HepG2 (cell line): ENCODE data around the gene ORM1. TPM values are rescaled to one million over a fixed set of nuclear protein-coding genes. Genes with fewer than 3 reads are reported as not detected.

Experiments used
- ATAC-seq: fragments of 200-7000 bp; cut with Tn5 transposase; 3 replicates; pipeline ENCODE4 v1.9.1; 2020; ENCODE audit warnings: mild to moderate bottlenecking, moderate library complexity
- BruUV-seq: library from RNA; stranded (reverse); fragments of 400-500 nt; replicated peaks from 2 replicates; lab custom pipeline; 2021; lab: Mats Ljungman, UMichigan
- CTCF ChIA-PET: fragments of 300-600 bp; formaldehyde crosslinking; extraction: SDS; loops from one replicate; lab custom pipeline; 2021; ENCODE audit warnings: low total read pairs, inconsistent platforms, low intra/inter-chr PET ratio; lab: Yijun Ruan, JAX
- POLR2A ChIA-PET: fragments of 350-600 bp; sonication (Branson Sonifier 250); formaldehyde crosslinking; loops from one replicate; lab custom pipeline; 2020; ENCODE audit warnings: antibody characterized with exemption, inconsistent platforms; lab: Yijun Ruan, JAX
- DNase-seq: peaks from one replicate; pipeline ENCODE4 v3.0.0-alpha.2; 2015; ENCODE audit warnings: low spot score
- FAIRE-seq: peaks from 3 replicates; lab custom pipeline; 2011; peaks lifted over from hg19 to GRCh38; lab: Jason Lieb, UNC
- H2AFZ ChIP-seq: one replicate; pipeline ENCODE4 v1.6.1; 2011; ENCODE audit warnings: low read length, inconsistent platforms
- H3K27ac ChIP-seq: fragments of 300-600 bp; 3 replicates; pipeline ENCODE4 v1.8.0; 2011; ENCODE audit warnings: mixed run types, mild to moderate bottlenecking, mixed read lengths, low read length, inconsistent platforms; ENCODE audit not compliant: insufficient read depth; ENCODE audit errors: extremely low read length
- H3K27me3 ChIP-seq, 2 experiments: fragments of 200-600 bp in 1 of 2; 2 replicates in 1 of 2; 3 replicates in 1 of 2; pipeline versions ENCODE4 v1.6.0 to v1.8.0; 2011; ENCODE audit warnings: low read length in 2 of 2, mild to moderate bottlenecking in 2 of 2, moderate library complexity in 2 of 2, inconsistent platforms in 1 of 2; ENCODE audit not compliant: insufficient read depth in 2 of 2, control insufficient read depth in 1 of 2
- H3K36me3 ChIP-seq, 2 experiments: fragments of 200-600 bp in 1 of 2; replicated peaks in 1 of 2; 2 replicates in 1 of 2; 3 replicates in 1 of 2; pipeline versions ENCODE4 v1.5.1 to v1.8.0; 2011; ENCODE audit warnings: low read length in 2 of 2, inconsistent platforms in 1 of 2; ENCODE audit not compliant: insufficient read depth in 2 of 2, control insufficient read depth in 1 of 2
- H3K4me1 ChIP-seq: 2 replicates; pipeline ENCODE4 v1.5.1; 2012; ENCODE audit warnings: low read length, inconsistent platforms; ENCODE audit not compliant: insufficient read depth
- H3K4me2 ChIP-seq: 2 replicates; pipeline ENCODE4 v1.6.0; 2011; ENCODE audit warnings: low read depth, low read length, inconsistent platforms
- H3K4me3 ChIP-seq, 3 experiments: fragments of 200-600 bp in 1 of 3; sonication (generic), shearing (Covaris generic) in 1 of 3; replicated peaks in 1 of 3; 2 replicates each; pipeline ENCODE4 v1.5.1; 2011 to 2016; ENCODE audit warnings: low read length in 3 of 3, inconsistent platforms in 2 of 3, low read depth in 2 of 3, mild to moderate bottlenecking in 2 of 3, control low read depth in 1 of 3, mixed read lengths in 1 of 3; ENCODE audit not compliant: insufficient read depth in 1 of 3
- H3K79me2 ChIP-seq: one replicate; pipeline ENCODE4 v1.6.1; 2011; ENCODE audit warnings: low read length, inconsistent platforms; ENCODE audit not compliant: insufficient read depth
- H3K9ac ChIP-seq: 2 replicates; pipeline ENCODE4 v1.6.0; 2011; ENCODE audit warnings: mild to moderate bottlenecking, low read depth, low read length, inconsistent platforms; ENCODE audit not compliant: insufficient read depth
- H3K9me3 ChIP-seq: 2 replicates; pipeline ENCODE4 v1.5.1; 2012; ENCODE audit warnings: mild to moderate bottlenecking, low read length
- H4K20me1 ChIP-seq: 2 replicates; pipeline ENCODE4 v1.6.0; 2011; ENCODE audit warnings: inconsistent platforms, mild to moderate bottlenecking, low read length, moderate library complexity; ENCODE audit not compliant: insufficient read depth
- SP5 ChIP-seq: IDR thresholded peaks from 2 replicates; pipeline ENCODE4 v1.6.1; 2016; ENCODE audit warnings: low read depth, borderline replicate concordance
- ZNF333 ChIP-seq: sonication (generic); formaldehyde crosslinking; IDR thresholded peaks from 2 replicates; pipeline ENCODE4 v1.4.0; 2020; ENCODE audit warnings: mild to moderate bottlenecking, missing genetic modification reagents, borderline replicate concordance
- ZSCAN12 ChIP-seq: sonication (generic); formaldehyde crosslinking; IDR thresholded peaks from 2 replicates; pipeline ENCODE4 v1.9.0; 2021; ENCODE audit warnings: mild to moderate bottlenecking, missing genetic modification reagents
- WGBS: methylation state at CpG from one replicate; pipeline ENCODE4 v1.1.6; 2017; ENCODE audit warnings: low lambda C conversion rate; 5-methylcytosine and 5-hydroxymethylcytosine counted together
- in situ Hi-C: cut with HindIII; loops from 2 replicates; pipeline ENCODE4 v1.10.0; 2017; ENCODE audit warnings: low pct_unique_long_range_greater_than_20kb; ENCODE audit not compliant: extremely low pct_ligation_motif_present
- intact Hi-C: fragments of 100-400 bp; cut with micrococcal nuclease; formaldehyde crosslinking; loops from one replicate; pipeline ENCODE4 v1.10.0; 2022; ENCODE audit not compliant: unreplicated experiment
- polyA plus RNA-seq, 8 experiments: library from polyadenylated mRNA; depleted of rRNA in 3 of 8; stranded (reverse) in 7 of 8; unstranded in 1 of 8; fragments of >200 nt; fragmentation: Illumina TruSeq in 4 of 8; extraction: Trizol in 4 of 8; gene quantifications; 2 replicates each; pipeline versions ENCODE4 v1.2.1 to v1.2.3, GENCODE V29; 2011 to 2016; ENCODE audit warnings: low read depth in 4 of 8, missing spikeins in 1 of 8, mixed read lengths in 1 of 8; ENCODE audit not compliant: insufficient read depth in 1 of 8
- total RNA-seq, 5 experiments: library from RNA; depleted of rRNA; stranded (reverse); fragments of >200 nt; fragmentation: Illumina TruSeq; extraction: Trizol; gene quantifications; 2 replicates each; pipeline ENCODE4 v1.2.3, GENCODE V29; 2016; ENCODE audit warnings: low read depth in 1 of 5
- TF ChIP-seq, protein P1 (sequence below): sonication (generic); formaldehyde crosslinking; IDR thresholded peaks from 2 replicates; pipeline ENCODE4 v1.4.0; 2020; ENCODE audit warnings: missing genetic modification reagents
- TF ChIP-seq, protein P2 (sequence below): sonication (generic); formaldehyde crosslinking; IDR thresholded peaks from 2 replicates; pipeline ENCODE4 v1.5.0; 2020; ENCODE audit warnings: mild to moderate bottlenecking, missing genetic modification reagents, borderline replicate concordance
- TF ChIP-seq, protein P3 (sequence below): sonication (generic); formaldehyde crosslinking; IDR thresholded peaks from one replicate; pipeline ENCODE4 v1.5.1; 2020; ENCODE audit warnings: mild to moderate bottlenecking, missing genetic modification reagents; ENCODE audit errors: not compliant biosample characterization

Gene ORM1
- total and polyA plus RNA-seq, 2 of the 13 experiments (the other 11 are each of a cell fraction or from before 2014, with no cell fraction given), result 699 to 1,180 TPM

DNA sequence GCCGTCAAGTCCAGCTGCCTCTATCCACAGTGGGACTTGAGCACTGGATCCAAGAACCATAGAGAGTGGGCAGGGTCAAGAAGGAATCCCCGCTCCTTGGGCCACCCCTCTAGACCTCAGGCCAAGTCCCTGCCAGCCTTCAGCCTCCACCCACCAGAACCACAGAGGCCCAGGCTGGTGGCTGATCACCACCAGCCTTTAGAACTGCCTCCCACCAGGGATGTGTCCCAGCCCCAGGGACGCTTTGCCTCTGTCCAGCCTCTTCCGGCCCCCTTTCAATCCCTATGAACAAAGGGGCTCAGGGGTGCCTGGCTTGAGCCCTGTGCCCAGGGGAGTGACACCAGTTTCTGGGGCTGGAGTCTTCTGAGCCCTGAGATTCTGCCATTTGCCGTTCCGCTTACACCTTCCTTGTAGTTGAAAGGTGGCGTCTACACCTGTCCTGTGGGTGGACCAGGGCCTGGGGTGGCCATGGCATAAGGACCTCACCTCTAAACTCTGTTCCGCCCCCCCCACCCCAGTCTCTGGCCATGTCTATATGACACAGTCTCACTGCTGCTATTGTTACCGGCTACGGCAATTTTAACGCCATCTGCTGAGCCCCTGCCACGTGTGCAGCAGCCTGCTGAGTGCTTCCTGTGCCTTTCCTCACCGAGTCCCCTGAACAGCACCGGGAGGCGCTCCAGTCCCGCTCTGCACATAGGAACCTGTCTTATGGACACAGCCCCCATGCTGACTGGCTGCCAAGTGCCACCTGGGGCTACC, 35.7 kb upstream of the ORM1 start:
- no peaks in the 10 kb centered on the region for H3K27me3 ChIP-seq
- CTCF ChIA-PET, result no interaction called here
- 96% methylated on average over 14 of the region's 16 CpGs for WGBS
- ATAC-seq (no peak), FAIRE-seq (no peak), DNase-seq (no peak)
- peaks cover 50 to 80% of the 10 kb centered on the region in 2 experiments for H3K36me3 ChIP-seq
- intact Hi-C loops (no loop called here), in situ Hi-C loops (no loop called here)
- no peaks in the 10 kb centered on the region for H3K79me2 ChIP-seq
- H4K20me1 ChIP-seq, result no peaks in the 10 kb centered on the region
- no peaks in the 10 kb centered on the region for H3K9me3 ChIP-seq
- no peak overlapping the region for H2AFZ ChIP-seq
- POLR2A ChIA-PET, result interaction anchor here (1.4 kb wide), 1 partner anchor 205 kb away, joined by 3 read pairs; no protein-coding TSS in a partner anchor
- H3K27ac ChIP-seq, result no peak overlapping the region
- no peak overlapping the region for H3K4me3 ChIP-seq
- no peak overlapping the region for H3K4me2 ChIP-seq
- BruUV-seq, result no TSS peak
- no peaks in the 10 kb centered on the region for H3K4me1 ChIP-seq
- H3K9ac ChIP-seq, result no peak overlapping the region
- TF ChIP-seq, protein P1, sequence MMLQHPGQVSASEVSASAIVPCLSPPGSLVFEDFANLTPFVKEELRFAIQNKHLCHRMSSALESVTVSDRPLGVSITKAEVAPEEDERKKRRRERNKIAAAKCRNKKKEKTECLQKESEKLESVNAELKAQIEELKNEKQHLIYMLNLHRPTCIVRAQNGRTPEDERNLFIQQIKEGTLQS, result no peak
- TF ChIP-seq, protein P2, sequence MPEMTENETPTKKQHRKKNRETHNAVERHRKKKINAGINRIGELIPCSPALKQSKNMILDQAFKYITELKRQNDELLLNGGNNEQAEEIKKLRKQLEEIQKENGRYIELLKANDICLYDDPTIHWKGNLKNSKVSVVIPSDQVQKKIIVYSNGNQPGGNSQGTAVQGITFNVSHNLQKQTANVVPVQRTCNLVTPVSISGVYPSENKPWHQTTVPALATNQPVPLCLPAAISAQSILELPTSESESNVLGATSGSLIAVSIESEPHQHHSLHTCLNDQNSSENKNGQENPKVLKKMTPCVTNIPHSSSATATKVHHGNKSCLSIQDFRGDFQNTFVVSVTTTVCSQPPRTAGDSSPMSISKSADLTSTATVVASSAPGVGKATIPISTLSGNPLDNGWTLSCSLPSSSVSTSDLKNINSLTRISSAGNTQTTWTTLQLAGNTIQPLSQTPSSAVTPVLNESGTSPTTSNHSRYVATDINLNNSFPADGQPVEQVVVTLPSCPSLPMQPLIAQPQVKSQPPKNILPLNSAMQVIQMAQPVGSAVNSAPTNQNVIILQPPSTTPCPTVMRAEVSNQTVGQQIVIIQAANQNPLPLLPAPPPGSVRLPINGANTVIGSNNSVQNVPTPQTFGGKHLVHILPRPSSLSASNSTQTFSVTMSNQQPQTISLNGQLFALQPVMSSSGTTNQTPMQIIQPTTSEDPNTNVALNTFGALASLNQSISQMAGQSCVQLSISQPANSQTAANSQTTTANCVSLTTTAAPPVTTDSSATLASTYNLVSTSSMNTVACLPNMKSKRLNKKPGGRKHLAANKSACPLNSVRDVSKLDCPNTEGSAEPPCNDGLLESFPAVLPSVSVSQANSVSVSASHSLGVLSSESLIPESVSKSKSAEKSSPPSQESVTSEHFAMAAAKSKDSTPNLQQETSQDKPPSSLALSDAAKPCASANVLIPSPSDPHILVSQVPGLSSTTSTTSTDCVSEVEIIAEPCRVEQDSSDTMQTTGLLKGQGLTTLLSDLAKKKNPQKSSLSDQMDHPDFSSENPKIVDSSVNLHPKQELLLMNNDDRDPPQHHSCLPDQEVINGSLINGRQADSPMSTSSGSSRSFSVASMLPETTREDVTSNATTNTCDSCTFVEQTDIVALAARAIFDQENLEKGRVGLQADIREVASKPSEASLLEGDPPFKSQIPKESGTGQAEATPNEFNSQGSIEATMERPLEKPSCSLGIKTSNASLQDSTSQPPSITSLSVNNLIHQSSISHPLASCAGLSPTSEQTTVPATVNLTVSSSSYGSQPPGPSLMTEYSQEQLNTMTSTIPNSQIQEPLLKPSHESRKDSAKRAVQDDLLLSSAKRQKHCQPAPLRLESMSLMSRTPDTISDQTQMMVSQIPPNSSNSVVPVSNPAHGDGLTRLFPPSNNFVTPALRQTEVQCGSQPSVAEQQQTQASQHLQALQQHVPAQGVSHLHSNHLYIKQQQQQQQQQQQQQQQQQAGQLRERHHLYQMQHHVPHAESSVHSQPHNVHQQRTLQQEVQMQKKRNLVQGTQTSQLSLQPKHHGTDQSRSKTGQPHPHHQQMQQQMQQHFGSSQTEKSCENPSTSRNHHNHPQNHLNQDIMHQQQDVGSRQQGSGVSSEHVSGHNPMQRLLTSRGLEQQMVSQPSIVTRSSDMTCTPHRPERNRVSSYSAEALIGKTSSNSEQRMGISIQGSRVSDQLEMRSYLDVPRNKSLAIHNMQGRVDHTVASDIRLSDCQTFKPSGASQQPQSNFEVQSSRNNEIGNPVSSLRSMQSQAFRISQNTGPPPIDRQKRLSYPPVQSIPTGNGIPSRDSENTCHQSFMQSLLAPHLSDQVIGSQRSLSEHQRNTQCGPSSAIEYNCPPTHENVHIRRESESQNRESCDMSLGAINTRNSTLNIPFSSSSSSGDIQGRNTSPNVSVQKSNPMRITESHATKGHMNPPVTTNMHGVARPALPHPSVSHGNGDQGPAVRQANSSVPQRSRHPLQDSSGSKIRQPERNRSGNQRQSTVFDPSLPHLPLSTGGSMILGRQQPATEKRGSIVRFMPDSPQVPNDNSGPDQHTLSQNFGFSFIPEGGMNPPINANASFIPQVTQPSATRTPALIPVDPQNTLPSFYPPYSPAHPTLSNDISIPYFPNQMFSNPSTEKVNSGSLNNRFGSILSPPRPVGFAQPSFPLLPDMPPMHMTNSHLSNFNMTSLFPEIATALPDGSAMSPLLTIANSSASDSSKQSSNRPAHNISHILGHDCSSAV (CRISPR knock-in tag), result no peak
- TF ChIP-seq SP5 (CRISPR knock-in tag), result no peak
- TF ChIP-seq ZSCAN12 (CRISPR knock-in tag), result no peak
- TF ChIP-seq ZNF333 (CRISPR knock-in tag), result no peak
- TF ChIP-seq, protein P3, sequence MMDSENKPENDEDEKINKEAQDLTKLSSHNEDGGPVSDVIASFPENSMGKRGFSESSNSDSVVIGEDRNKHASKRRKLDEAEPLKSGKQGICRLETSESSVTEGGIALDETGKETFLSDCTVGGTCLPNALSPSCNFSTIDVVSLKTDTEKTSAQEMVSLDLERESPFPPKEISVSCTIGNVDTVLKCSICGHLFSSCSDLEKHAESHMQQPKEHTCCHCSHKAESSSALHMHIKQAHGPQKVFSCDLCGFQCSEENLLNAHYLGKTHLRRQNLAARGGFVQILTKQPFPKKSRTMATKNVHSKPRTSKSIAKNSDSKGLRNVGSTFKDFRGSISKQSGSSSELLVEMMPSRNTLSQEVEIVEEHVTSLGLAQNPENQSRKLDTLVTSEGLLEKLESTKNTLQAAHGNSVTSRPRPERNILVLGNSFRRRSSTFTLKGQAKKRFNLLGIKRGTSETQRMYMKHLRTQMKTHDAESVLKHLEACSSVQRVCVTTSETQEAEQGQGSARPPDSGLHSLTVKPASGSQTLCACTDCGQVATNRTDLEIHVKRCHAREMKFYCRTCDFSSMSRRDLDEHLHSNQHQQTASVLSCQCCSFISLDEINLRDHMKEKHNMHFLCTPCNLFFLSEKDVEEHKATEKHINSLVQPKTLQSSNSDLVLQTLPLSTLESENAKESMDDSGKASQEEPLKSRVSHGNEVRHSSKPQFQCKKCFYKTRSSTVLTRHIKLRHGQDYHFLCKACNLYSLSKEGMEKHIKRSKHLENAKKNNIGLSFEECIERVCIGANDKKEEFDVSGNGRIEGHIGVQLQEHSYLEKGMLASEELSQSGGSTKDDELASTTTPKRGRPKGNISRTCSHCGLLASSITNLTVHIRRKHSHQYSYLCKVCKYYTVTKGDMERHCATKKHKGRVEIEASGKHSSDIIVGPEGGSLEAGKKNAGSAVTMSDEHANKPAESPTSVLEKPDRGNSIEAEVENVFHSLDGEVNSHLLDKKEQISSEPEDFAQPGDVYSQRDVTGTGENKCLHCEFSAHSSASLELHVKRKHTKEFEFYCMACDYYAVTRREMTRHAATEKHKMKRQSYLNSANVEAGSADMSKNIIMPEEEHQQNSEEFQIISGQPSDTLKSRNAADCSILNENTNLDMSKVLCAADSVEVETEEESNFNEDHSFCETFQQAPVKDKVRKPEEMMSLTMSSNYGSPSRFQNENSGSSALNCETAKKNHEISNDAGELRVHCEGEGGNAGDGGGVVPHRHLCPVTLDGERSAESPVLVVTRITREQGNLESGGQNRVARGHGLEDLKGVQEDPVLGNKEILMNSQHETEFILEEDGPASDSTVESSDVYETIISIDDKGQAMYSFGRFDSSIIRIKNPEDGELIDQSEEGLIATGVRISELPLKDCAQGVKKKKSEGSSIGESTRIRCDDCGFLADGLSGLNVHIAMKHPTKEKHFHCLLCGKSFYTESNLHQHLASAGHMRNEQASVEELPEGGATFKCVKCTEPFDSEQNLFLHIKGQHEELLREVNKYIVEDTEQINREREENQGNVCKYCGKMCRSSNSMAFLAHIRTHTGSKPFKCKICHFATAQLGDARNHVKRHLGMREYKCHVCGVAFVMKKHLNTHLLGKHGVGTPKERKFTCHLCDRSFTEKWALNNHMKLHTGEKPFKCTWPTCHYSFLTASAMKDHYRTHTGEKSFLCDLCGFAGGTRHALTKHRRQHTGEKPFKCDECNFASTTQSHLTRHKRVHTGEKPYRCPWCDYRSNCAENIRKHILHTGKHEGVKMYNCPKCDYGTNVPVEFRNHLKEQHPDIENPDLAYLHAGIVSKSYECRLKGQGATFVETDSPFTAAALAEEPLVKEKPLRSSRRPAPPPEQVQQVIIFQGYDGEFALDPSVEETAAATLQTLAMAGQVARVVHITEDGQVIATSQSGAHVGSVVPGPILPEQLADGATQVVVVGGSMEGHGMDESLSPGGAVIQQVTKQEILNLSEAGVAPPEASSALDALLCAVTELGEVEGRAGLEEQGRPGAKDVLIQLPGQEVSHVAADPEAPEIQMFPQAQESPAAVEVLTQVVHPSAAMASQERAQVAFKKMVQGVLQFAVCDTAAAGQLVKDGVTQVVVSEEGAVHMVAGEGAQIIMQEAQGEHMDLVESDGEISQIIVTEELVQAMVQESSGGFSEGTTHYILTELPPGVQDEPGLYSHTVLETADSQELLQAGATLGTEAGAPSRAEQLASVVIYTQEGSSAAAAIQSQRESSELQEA, result no peak
